HUDEP-2 (cell line): ENCODE results near the gene PLIN5.
A peak's percentile ranks its signal among the peaks of the same experiment; 100 is the strongest.

Experiments
- DNase-seq, 76 experiments: peaks; one replicate each; lab custom pipeline; 2025; ENCODE audit not compliant: unreplicated experiment in 76 of 76; lab: John Stamatoyannopoulos, UW

The PLIN5 gene

GRCh38 chr19:4524808-4525562, 10.0 kb downstream of the PLIN5 start:
- peak in 62 of 76 experiments; percentile 18 to 84 (median 62) for DNase-seq

GRCh38 chr19:4523306-4524110, 11.5 kb downstream of the PLIN5 start:
- DNase-seq: peak in 49 of 76 experiments; percentile 4 to 68 (median 37)

- DNase-seq: no peak
Observed at GRCh38 chr19:4522291-4523002, 12.6 kb downstream of the PLIN5 start.

GRCh38 chr19:4521888-4522242, 13.2 kb downstream of the PLIN5 start:
- no peak for DNase-seq

- DNase-seq: no peak
Observed at GRCh38 chr19:4521170-4521887, 13.7 kb downstream of the PLIN5 start.

GRCh38 chr19:4519521-4520277, 15.3 kb downstream of the PLIN5 start:
- no peak for DNase-seq

GRCh38 chr19:4519172-4519496, 15.9 kb downstream of the PLIN5 start:
- no peak for DNase-seq

GRCh38 chr19:4518345-4519171, 16.5 kb downstream of the PLIN5 start, which contains the start of gene PLIN4:
TSS of gene PLIN4 (minus strand) at chr19:4518486. CDS start at chr19:4518272, 214 bp downstream.
- DNase-seq: no peak

GRCh38 chr19:4517451-4518057, 17.5 kb downstream of the PLIN5 start:
- no peak for DNase-seq

GRCh38 chr19:4516939-4517300, 18.1 kb downstream of the PLIN5 start:
- no peak for DNase-seq

- no peak for DNase-seq
Observed at GRCh38 chr19:4516199-4516938, 18.7 kb downstream of the PLIN5 start.

GRCh38 chr19:4515732-4516131, 19.3 kb downstream of the PLIN5 start:
- no peak for DNase-seq

- DNase-seq: no peak
Observed at GRCh38 chr19:4513248-4513647, 21.8 kb downstream of the PLIN5 start.

- DNase-seq: no peak
Observed at GRCh38 chr19:4512070-4512469, 23.0 kb downstream of the PLIN5 start.

GRCh38 chr19:4511300-4512054, 23.5 kb downstream of the PLIN5 start:
- DNase-seq: no peak

- no peak for DNase-seq
Observed at GRCh38 chr19:4510435-4511255, 24.4 kb downstream of the PLIN5 start.

GRCh38 chr19:4508698-4509097, 26.3 kb downstream of the PLIN5 start:
- DNase-seq: no peak
